Activated CD8-positive, alpha-beta T cell treated with anti-CD3 and anti-CD28 coated beads, Interleukin-2, amount 10 ng/mL, durations not matched to agents 7 days and 5 days (primary cell): ENCODE results near the gene PDAP1. TPM values are rescaled to one million over a fixed set of nuclear protein-coding genes. Genes with fewer than 3 reads are reported as not detected.
"Not testable (repeated sequence)": the region's sequence is repeated elsewhere in the genome, so short reads cannot be mapped to it uniquely, and the experiment has no call there.

ENCODE experiments used
- ATAC-seq: fragments of 150-1000 bp; cut with Tn5 transposase; one replicate; pipeline ENCODE4 v1.10.0; 2021; ENCODE audit warnings: moderate library complexity
- CTCF ChIA-PET: fragments of 350-600 bp; sonication (Branson Sonifier 250); formaldehyde crosslinking; loops from one replicate; lab custom pipeline; 2021; ENCODE audit warnings: antibody characterized with exemption; lab: Charles Lee
- POLR2A ChIA-PET: fragments of 350-600 bp; sonication (Branson Sonifier 250); formaldehyde crosslinking; loops from one replicate; lab custom pipeline; 2021; ENCODE audit warnings: antibody characterized with exemption; lab: Charles Lee
- DNase-seq: peaks from one replicate; pipeline ENCODE4 v3.0.0-alpha.2; 2020
- H3K27ac Mint-ChIP-seq: one replicate; pipeline ENCODE4 v1.8.0; 2021; ENCODE audit warnings: mild to moderate bottlenecking, mixed read lengths
- H3K27me3 Mint-ChIP-seq: one replicate; pipeline ENCODE4 v1.8.0; 2021; ENCODE audit warnings: low read depth, mixed read lengths
- H3K36me3 Mint-ChIP-seq: one replicate; pipeline ENCODE4 v1.8.0; 2021; ENCODE audit warnings: low read depth, mixed read lengths
- H3K4me1 Mint-ChIP-seq: one replicate; pipeline ENCODE4 v1.8.0; 2021; ENCODE audit warnings: low read depth, mixed read lengths
- H3K4me3 Mint-ChIP-seq: one replicate; pipeline ENCODE4 v1.8.0; 2021; ENCODE audit warnings: mild to moderate bottlenecking, mixed read lengths
- H3K9me3 Mint-ChIP-seq: one replicate; pipeline ENCODE4 v1.8.0; 2022; ENCODE audit warnings: mixed read lengths; ENCODE audit not compliant: insufficient read depth
- total RNA-seq, 2 experiments: library from RNA; stranded (reverse); gene quantifications; one replicate each; pipeline ENCODE4 v1.2.3, GENCODE V29; 2021

PDAP1 gene
- total RNA-seq, 2 experiments from 2014 or later = 104 TPM

- DNase-seq = no peak
- ChIA-PET POLR2A (interaction anchor here (0.6 to 0.7 kb wide), 2 partner anchors 23 to 496 kb away, joined by 3 read pairs; no protein-coding TSS in a partner anchor), CTCF (no interaction called here)
- Mint-ChIP-seq H3K4me3 (no peak overlapping the region), H3K36me3 (peaks cover 58% of the 10 kb centered on the region), H3K9me3 (no peaks in the 10 kb centered on the region), H3K27me3 (no peaks in the 10 kb centered on the region), H3K27ac (no peak overlapping the region), H3K4me1 (peaks cover 3% of the 10 kb centered on the region)
- no peak for ATAC-seq
Measured at GRCh38 chr7:99446096-99446495, 37.7 kb upstream of the PDAP1 start.

GRCh38 chr7:99440195-99440594 is 31.8 kb upstream of the PDAP1 start:
- no peak for ATAC-seq
- Mint-ChIP-seq H3K4me1 (peaks cover 30% of the 10 kb centered on the region), H3K27ac (no peak overlapping the region), H3K4me3 (peak overlapping the region; percentile 98), H3K36me3 (peaks cover 32% of the 10 kb centered on the region), H3K27me3 (no peaks in the 10 kb centered on the region), H3K9me3 (no peaks in the 10 kb centered on the region)
- DNase-seq = no peak
- POLR2A ChIA-PET = no interaction called here
- CTCF ChIA-PET = interaction anchor here (1.3 kb wide), 1 partner anchor 8 kb away, joined by 4 read pairs; no protein-coding TSS in a partner anchor

GRCh38 chr7:99438573-99439480 is 30.4 kb upstream of the PDAP1 start, which contains the start of the genes CPSF4 and PTCD1:
Gene CPSF4, plus strand, starts transcription at chr7:99438943. Its CDS starts 140 bp downstream, at chr7:99439083.
Gene PTCD1, minus strand, starts transcription at chr7:99438798. Its CDS starts 3,556 bp downstream, at chr7:99435242.
- ChIA-PET POLR2A (interaction anchor here (0.7 to 1.7 kb wide), 4 partner anchors 21 to 40 kb away, joined by 3 to 12 read pairs (median 4); partner anchors contain the start of genes BUD31 and PDAP1), CTCF (interaction anchor here (0.6 to 1.3 kb wide), 4 partner anchors 9 to 61 kb away, joined by 3 to 4 read pairs (median 4); partner anchors contain the start of genes BUD31 and ZNF394)
- H3K4me3 Mint-ChIP-seq = peak within 1 kb of the TSS; percentile 98
- H3K36me3 Mint-ChIP-seq = peaks cover 31% of the 10 kb centered on the region
- H3K9me3 Mint-ChIP-seq = no peaks in the 10 kb centered on the region
- DNase-seq (peak; percentile 92), ATAC-seq (peak; percentile 91)
- H3K27me3 Mint-ChIP-seq = no peaks in the 10 kb centered on the region
- H3K4me1 Mint-ChIP-seq = peaks cover 30% of the 10 kb centered on the region
- peak within 1 kb of the TSS; percentile 96 for H3K27ac Mint-ChIP-seq

- no peak for DNase-seq
- Mint-ChIP-seq H3K27me3 (no peaks in the 10 kb centered on the region), H3K36me3 (peaks cover 32% of the 10 kb centered on the region), H3K4me3 (peak overlapping the region; percentile 98), H3K4me1 (peaks cover 30% of the 10 kb centered on the region), H3K27ac (peak overlapping the region; percentile 96), H3K9me3 (no peaks in the 10 kb centered on the region)
- ChIA-PET CTCF (interaction anchor here (1.3 kb wide), 1 partner anchor 12 kb away, joined by 3 read pairs; no protein-coding TSS in a partner anchor), POLR2A (interaction anchor here (0.8 to 1.7 kb wide), 4 partner anchors 20 to 476 kb away, joined by 3 to 12 read pairs (median 4); partner anchors contain the start of genes BUD31 and PDAP1)
- ATAC-seq = peak; percentile 14
Measured at GRCh38 chr7:99437946-99438572, 29.7 kb upstream of the PDAP1 start.

GRCh38 chr7:99433158-99433557 is 24.8 kb upstream of the PDAP1 start:
- ChIA-PET CTCF (no interaction called here), POLR2A (interaction anchor here (0.7 kb wide), 1 partner anchor 11 kb away, joined by 3 read pairs; no protein-coding TSS in a partner anchor)
- H3K27ac Mint-ChIP-seq = no peak overlapping the region
- H3K36me3 Mint-ChIP-seq = peaks cover 32% of the 10 kb centered on the region
- no peaks in the 10 kb centered on the region for H3K27me3 Mint-ChIP-seq
- ATAC-seq (no peak), DNase-seq (no peak)
- H3K9me3 Mint-ChIP-seq = no peaks in the 10 kb centered on the region
- H3K4me3 Mint-ChIP-seq = no peak overlapping the region
- peaks cover 21% of the 10 kb centered on the region for H3K4me1 Mint-ChIP-seq

GRCh38 chr7:99431756-99432540 is 23.6 kb upstream of the PDAP1 start:
- H3K4me3 Mint-ChIP-seq, H3K27me3 Mint-ChIP-seq, ATAC-seq, DNase-seq, CTCF ChIA-PET, H3K27ac Mint-ChIP-seq, H3K9me3 Mint-ChIP-seq: not testable (repeated sequence)
- POLR2A ChIA-PET = interaction anchor here (0.6 kb wide), 1 partner anchor 31 kb away, joined by 3 read pairs; no protein-coding TSS in a partner anchor
- H3K36me3 Mint-ChIP-seq = peaks cover 36% of the 10 kb centered on the region
- H3K4me1 Mint-ChIP-seq = peaks cover 12% of the 10 kb centered on the region

GRCh38 chr7:99429756-99430155 is 21.4 kb upstream of the PDAP1 start:
- ChIA-PET CTCF (interaction anchor here (1.1 kb wide), 1 partner anchor 14 kb away, joined by 4 read pairs; no protein-coding TSS in a partner anchor), POLR2A (interaction anchor here (0.6 kb wide), 1 partner anchor 51 kb away, joined by 3 read pairs; no protein-coding TSS in a partner anchor)
- Mint-ChIP-seq H3K27me3 (no peaks in the 10 kb centered on the region), H3K9me3 (no peaks in the 10 kb centered on the region), H3K27ac (no peak overlapping the region), H3K4me1 (peaks cover 8% of the 10 kb centered on the region), H3K36me3 (peaks cover 37% of the 10 kb centered on the region), H3K4me3 (no peak overlapping the region)
- DNase-seq (no peak), ATAC-seq (no peak)

- Mint-ChIP-seq H3K27me3 (no peaks in the 10 kb centered on the region), H3K27ac (peak overlapping the region; percentile 79), H3K4me1 (peaks cover 8% of the 10 kb centered on the region), H3K9me3 (no peaks in the 10 kb centered on the region), H3K36me3 (peaks cover 32% of the 10 kb centered on the region), H3K4me3 (no peak overlapping the region)
- ATAC-seq (peak; percentile 66), DNase-seq (peak; percentile 57)
- POLR2A ChIA-PET = no interaction called here
- CTCF ChIA-PET = interaction anchor here (1.1 kb wide), 1 partner anchor 13 kb away, joined by 4 read pairs; no protein-coding TSS in a partner anchor
Measured at GRCh38 chr7:99428972-99429566, 20.7 kb upstream of the PDAP1 start.

GRCh38 chr7:99424932-99425730 is 16.7 kb upstream of the PDAP1 start:
- H3K27me3 Mint-ChIP-seq = no peaks in the 10 kb centered on the region
- ChIA-PET POLR2A (interaction anchor here (0.6 to 0.9 kb wide), 3 partner anchors 13 to 580 kb away, joined by 3 read pairs; no protein-coding TSS in a partner anchor), CTCF (no interaction called here)
- H3K9me3 Mint-ChIP-seq = no peaks in the 10 kb centered on the region
- H3K4me3 Mint-ChIP-seq = no peak overlapping the region
- no peak for ATAC-seq
- H3K27ac Mint-ChIP-seq = no peak overlapping the region
- H3K4me1 Mint-ChIP-seq = peaks cover 8% of the 10 kb centered on the region
- H3K36me3 Mint-ChIP-seq = peaks cover 31% of the 10 kb centered on the region
- DNase-seq = no peak

GRCh38 chr7:99422625-99423024 is 14.2 kb upstream of the PDAP1 start:
- H3K27me3 Mint-ChIP-seq = no peaks in the 10 kb centered on the region
- H3K27ac Mint-ChIP-seq = no peak overlapping the region
- H3K9me3 Mint-ChIP-seq = no peaks in the 10 kb centered on the region
- ChIA-PET POLR2A (interaction anchor here (0.6 to 2.0 kb wide), 4 partner anchors 10 to 495 kb away, joined by 3 to 5 read pairs (median 3); partner anchors contain the start of gene BUD31), CTCF (interaction anchor here (1.3 kb wide), 1 partner anchor 14 kb away, joined by 3 read pairs; the partner anchor contains the start of genes BUD31 and PDAP1)
- DNase-seq (no peak), ATAC-seq (no peak)
- H3K4me3 Mint-ChIP-seq = no peak overlapping the region
- H3K4me1 Mint-ChIP-seq = no peaks in the 10 kb centered on the region
- H3K36me3 Mint-ChIP-seq = peaks cover 34% of the 10 kb centered on the region
